Fibroblast of skin of back (primary cell): ENCODE data around the gene MTUS2.
A peak's percentile ranks its signal among the peaks of the same experiment; 100 is the strongest.

Experiments
- DNase-seq: peaks from one replicate; pipeline ENCODE4 v3.0.0-alpha.2; 2013

The MTUS2 gene

GRCh38 chr13:29456419-29456818 is 636.3 kb downstream of the MTUS2 start:
- no peak for DNase-seq

- peak; percentile 90 for DNase-seq
Measured at GRCh38 chr13:29457299-29457698, 637.2 kb downstream of the MTUS2 start.

DNA sequence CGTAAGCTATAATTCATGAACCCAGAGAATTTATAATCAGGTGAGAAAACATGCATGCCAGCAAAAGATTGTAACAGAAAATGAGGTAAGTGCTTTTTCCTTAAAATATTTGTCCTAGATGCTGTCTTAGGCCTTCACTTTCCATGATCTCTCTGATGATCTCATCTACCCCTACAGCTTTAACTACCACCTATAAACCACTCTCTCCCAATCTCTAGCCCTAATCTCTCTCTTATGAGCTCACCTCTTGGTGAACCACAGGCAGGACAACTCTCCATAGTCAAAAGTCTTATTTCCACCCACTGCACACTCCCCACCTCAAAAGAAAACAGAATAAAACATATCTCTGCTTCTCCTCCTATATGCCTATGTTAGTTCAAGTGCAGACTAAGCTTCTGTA is 638.3 kb downstream of the MTUS2 start:
- no peak for DNase-seq

- DNase-seq, result no peak
Measured at GRCh38 chr13:29459813-29460355, 639.7 kb downstream of the MTUS2 start.

GRCh38 chr13:29464105-29464679 is 644.1 kb downstream of the MTUS2 start:
- no peak for DNase-seq

- peak; percentile 67 for DNase-seq
Measured at GRCh38 chr13:29465741-29466293, 645.7 kb downstream of the MTUS2 start.

- DNase-seq, result no peak
Measured at GRCh38 chr13:29471551-29471950, 651.4 kb downstream of the MTUS2 start.

DNA sequence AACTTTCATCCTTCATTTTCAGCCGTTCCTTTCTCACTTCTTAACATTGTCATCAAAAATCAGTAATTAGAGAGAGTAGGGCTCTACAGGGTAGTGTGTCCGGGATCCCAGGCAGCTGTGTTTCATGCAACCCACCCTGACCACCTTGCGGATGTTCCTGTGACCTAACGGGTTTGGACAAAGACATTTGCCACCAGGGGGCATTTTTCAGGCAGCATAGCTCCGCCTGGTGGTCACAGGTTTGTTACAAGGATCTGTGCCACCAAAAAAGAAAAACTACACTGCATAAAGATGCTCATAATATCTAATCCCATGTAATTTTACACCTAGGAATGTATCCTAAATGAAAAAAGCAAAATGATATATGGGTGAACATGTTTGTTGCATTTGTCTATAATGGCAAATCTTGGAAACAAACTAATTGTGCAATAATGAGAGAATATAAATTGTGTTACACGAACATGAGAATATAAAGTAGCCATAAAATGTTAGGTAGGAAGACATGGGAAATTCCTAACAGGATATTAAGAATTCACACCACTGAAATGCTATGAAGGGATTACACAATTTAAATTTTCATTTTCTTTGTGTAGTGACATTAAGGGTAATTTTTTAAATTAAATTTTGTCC is 652.3 kb downstream of the MTUS2 start:
- DNase-seq, result peak; percentile 62

DNA sequence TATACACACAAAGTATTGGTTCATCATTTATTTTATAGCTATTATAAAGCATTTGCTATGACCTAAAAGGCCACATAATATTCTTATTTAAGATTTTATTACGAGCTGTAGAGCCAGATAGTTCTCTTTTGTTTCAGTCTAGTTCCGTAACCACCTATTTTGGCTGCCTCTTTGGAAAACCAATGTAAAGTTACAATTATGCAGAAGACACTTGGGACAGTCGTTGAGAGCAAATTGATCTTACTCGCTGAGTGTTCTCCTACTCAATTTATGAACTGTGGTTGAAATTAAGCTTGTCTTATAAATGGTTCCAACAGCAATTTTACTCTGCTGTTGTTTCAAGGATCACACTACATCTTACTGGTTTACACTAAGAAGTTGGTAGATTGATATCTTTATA is 653.0 kb downstream of the MTUS2 start:
- no peak for DNase-seq

GRCh38 chr13:29474991-29475390 is 654.9 kb downstream of the MTUS2 start:
- DNase-seq, result peak; percentile 50

DNA sequence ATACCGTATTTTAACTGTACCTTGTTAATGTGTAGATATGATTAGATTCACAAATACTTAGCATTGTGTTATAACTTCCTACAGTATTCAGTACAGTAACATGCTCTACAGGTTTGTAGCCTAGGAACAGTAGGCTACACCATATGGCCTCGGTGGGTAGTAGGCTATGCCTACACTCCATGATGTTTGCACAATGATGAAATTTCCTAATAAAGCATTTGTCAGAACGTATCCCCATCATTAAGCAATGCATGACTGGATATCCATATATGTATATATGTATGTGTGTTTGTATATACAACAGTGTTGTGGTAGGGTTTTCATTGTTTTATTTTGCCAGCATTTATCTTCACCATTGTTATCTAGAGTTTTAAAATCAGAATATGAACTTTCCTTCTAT is 655.9 kb downstream of the MTUS2 start:
- DNase-seq, result no peak

DNA sequence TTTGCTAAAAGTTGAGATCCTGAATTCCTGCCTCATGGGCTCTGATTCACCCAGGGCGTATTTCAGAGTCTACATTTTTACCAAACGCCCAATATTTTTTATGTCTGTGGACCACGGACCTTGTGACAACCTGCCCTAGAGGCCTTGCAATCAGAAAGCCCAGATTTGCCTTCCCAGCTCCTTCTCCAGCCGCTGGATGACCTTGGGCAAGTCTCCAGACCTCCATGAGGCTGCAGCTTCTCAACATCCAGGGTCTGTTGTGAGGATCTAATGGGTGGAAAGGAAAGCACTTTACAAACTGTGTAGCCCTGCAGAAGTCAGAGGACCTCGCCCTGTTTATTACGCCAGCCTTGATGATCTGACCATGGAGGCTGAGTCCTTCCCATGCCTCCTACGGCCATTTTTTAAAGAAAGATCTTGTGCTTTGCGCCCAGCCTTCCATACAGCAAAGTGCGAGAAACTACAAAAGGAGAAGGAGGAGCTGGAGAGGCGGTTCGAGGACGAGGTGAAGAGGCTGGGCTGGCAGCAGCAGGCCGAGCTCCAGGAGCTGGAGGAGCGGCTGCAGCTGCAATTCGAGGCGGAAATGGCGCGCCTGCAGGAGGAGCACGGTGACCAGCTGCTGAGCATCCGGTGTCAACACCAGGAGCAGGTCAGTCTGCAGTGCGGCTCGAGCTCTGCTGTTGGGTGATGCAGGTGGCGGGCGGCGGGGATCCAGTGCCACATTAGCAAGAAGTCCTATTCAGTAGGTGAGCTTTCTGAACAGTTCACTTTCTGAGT is 659.8 kb downstream of the MTUS2 start:
- DNase-seq, result no peak

GRCh38 chr13:29480893-29481525 is 660.9 kb downstream of the MTUS2 start:
- DNase-seq, result no peak

DNA sequence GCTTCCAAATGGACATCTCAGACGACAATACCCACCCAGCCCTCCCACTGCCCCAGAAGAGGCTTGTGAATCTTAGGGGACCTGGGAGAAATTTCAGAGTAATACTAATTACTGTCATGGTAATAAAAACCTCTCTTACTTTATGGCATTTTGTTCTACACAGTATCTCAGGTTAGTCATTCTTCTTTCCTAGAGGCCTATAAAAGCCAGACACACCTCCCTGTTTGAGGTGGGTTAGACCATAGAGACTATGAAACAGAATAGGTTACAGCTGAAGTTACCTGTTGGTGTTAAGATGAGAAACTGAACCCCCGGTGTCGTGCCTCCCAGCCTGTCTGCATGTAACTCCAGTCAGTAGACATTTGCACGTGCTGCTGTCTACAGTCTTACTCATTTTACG is 661.5 kb downstream of the MTUS2 start:
- DNase-seq, result no peak

DNA sequence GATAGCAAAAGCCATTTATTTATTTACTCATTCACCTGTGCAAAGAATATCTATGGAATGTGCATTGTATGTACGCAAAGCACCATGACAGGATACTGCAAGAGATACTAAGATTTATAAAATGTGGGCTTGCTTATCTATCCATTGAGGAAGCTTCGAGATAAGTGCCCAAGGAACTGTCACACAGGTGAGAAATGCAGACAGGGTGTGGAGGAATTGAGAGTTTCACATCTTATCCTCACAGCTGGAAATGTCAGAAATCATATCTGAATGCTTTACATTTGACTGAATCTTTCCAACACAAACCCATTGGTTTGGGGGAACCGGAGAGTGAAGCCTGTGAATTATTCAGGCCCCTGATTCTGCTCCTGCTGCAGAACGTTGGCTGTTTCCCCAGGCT is 662.4 kb downstream of the MTUS2 start:
- DNase-seq, result no peak

DNA sequence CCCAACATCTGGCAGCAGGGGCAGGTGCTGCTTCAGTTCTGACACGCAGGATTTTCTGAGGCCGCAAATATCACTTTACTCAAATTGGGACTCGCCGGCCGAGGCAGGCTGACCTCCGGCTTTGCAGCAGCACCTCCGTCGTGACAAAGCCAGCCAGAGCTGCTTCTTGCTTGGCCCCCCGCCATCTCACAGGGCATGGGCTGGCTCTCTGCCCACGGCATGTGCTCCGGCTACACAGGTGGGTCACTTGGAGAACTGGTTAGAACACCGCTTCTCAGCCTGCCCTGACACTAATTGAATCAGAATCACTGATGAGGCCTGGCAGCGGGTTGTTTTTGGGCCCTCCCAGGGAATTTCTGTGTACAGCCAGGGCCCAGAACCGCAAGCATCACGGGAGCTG is 663.1 kb downstream of the MTUS2 start:
- no peak for DNase-seq

DNA sequence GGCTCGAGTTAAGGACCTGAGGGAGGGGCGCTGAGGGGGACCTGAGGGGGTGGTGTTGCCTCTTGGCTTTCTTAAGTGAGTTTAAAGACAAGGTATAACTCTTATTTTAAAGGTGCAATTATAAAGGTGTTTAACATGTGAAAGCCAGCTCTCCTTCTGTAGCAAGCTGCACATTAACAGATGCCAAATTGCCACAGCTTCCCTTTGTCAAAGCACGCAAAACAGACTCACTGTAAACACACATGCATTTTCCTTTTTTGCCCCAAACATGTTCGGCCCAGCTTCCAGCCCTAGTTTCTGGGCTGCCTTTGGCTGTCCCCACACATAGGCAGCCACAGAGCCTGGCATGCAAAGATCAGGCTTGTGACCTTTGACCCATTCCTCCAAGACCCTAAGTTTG is 663.5 kb downstream of the MTUS2 start:
- no peak for DNase-seq

- DNase-seq, result no peak
Measured at GRCh38 chr13:29484236-29484635, 664.1 kb downstream of the MTUS2 start.

DNA sequence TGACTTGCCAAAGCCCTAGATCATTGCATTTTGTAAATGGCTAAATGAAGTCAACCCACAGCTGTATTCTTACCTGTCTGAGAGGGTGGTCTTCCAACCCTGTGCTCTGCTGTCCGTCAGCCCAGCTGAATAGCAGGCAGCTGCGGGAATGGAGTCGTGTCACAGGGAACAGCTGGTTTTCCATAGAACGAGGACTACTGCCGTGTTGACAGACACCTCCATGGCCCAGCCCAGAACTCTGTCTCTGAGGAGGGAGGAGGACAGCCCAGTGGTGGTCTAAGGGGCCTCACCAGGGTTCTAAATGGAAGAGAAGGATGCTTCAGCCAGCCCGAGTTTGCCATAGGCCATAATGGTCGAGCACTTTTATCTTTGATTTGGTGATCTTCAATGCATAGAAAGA is 664.7 kb downstream of the MTUS2 start:
- no peak for DNase-seq

- DNase-seq, result no peak
Measured at GRCh38 chr13:29486551-29486950, 666.4 kb downstream of the MTUS2 start.

DNA sequence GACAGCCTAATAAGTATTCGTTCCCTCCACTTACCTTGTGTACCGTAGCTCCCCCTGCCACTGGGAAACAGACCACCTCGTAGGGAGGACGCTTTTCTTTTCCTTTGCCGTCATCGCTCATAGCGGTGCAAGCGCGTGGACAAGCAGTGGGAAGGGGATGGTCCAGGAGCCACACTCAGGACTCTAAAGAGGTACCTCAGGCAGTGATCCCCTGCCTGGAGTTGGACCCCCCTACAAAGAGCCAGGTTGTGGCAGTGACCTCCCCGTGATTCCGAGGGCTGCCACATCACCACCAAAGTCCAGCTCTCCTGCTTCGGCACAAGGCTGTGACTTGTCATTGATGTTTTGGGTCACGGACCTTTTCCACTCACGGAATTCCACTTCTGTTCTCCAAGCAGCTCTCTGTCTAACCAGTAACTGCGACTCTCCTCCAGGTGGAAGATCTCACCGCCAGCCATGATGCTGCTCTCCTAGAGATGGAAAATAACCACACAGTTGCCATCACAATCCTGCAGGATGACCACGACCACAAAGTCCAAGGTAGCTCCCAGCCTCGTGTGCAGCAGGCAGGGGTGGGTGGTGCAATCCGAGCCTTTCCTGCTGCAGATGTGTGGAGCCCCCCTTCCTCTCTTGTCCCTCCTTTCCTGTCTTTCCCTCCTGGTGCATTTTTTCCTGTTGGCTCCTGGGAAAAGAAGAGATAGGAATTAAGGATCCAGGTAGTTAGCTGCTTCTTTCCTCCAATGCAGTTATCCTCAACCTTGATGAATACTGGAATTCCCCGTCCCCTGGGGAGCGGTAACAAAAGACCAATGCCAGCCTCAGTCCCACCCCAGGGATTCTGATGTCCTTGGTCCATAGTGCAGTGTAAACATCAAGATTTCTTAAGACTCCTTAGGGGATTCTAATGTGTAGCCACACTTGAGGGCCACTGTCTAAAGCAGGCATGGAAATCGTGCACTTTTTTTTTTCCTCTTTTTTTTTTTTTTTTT is 667.6 kb downstream of the MTUS2 start:
- no peak for DNase-seq
